Measurements from ENCODE around the gene SPRED2.
"Not testable (repeated sequence)": the region's sequence is repeated elsewhere in the genome, so short reads cannot be mapped to it uniquely, and the experiment has no call there.

Gene SPRED2

DNA sequence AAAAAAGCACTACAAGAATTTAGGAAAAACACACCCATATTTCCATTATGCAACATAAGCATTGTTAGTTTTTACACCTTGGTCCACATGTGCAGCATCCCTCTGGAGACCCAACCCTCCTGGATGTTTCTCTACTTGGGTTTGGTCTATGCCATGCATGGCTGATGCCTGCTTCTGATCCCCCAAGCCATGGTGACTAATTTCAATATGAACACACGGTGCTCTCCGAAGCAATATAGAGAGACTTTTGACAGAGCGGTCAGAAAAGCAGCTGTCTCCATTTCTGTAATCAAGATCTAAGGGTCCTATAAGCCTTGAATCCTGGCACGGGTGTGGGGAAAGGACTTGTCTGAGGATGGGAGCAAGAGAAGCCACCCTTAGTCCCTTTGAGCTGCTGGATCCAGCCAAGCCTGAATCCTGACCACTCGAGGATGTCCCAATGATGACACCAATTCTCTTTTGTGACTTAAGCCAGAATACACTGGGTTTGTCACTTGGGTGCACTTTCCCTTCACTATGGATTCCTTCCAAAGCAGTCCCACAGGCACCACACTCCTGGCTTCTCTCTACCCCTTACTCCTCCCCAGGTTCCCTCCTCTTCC lies 113.2 kb downstream of the SPRED2 start:
- Mint-ChIP-seq H3K4me3 (no peak overlapping the region), H3K27me3 (no peaks in the 10 kb centered on the region), H3K27ac (peak overlapping the region; percentile 41)

DNA sequence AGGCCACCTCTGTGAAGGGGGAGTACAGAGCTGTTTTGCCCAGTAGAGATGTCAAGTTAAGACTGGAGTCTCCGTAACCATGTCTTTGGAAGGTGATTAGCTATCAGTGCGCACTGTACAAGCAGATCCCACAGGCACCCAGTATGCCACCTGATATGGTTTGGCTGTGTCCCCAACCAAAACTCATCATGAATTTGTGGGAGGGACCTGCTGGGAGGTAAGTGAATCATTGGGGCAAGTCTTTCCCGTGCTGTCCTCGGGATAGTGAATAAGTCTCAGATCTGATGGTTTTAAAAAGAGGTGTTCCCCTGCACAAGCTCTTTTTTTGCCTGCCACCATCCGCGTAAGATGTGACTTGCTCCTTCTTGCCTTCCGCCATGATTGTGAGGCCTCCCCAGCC lies 114.6 kb downstream of the SPRED2 start:
- Mint-ChIP-seq H3K4me3 (no peak overlapping the region), H3K9me3 (no peaks in the 10 kb centered on the region), H3K27ac (no peak overlapping the region), H3K4me1 (ENCODE audit: low read depth) (peaks cover 23% of the 10 kb centered on the region), H3K27me3 (no peaks in the 10 kb centered on the region), H3K36me3 (ENCODE audit: low read depth) (peaks cover 20% of the 10 kb centered on the region)

More for the DNA sequence above, 113.2 kb downstream of the SPRED2 start:
- Mint-ChIP-seq H3K36me3 (ENCODE audit: low read depth) (peaks cover 11% of the 10 kb centered on the region), H3K9me3 (no peaks in the 10 kb centered on the region), H3K4me1 (ENCODE audit: low read depth) (peaks cover 23% of the 10 kb centered on the region)

DNA sequence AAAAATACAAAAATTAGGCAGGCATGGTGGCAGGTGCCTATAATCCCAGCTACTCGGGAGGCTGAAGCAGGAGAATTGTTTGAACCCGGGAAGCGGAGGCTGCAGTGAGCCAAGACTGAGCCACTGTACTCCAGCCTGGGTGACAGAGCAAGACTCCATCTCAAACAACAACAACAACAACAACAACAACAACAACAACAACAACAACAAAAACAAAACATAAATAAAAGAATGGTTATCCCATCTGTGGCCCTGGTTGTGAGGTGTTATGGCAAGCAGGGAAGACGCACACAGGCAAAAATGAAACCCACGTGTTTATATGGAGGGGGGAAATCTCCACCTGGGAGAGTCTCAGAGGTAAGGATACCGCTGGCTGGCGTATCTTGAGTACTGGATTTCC lies 115.0 kb downstream of the SPRED2 start:
- not testable (repeated sequence) for H3K27ac Mint-ChIP-seq, H3K9me3 Mint-ChIP-seq, H3K27me3 Mint-ChIP-seq, H3K4me3 Mint-ChIP-seq
- H3K36me3 Mint-ChIP-seq (ENCODE audit: low read depth), result peaks cover 25% of the 10 kb centered on the region
- peaks cover 23% of the 10 kb centered on the region for H3K4me1 Mint-ChIP-seq (ENCODE audit: low read depth)

GRCh38 chr2:65316072-65316471 lies 116.3 kb downstream of the SPRED2 start:
- peaks cover 25% of the 10 kb centered on the region for H3K36me3 Mint-ChIP-seq (ENCODE audit: low read depth)
- no peaks in the 10 kb centered on the region for H3K9me3 Mint-ChIP-seq
- no peak overlapping the region for H3K4me3 Mint-ChIP-seq
- H3K27me3 Mint-ChIP-seq, result no peaks in the 10 kb centered on the region
- peaks cover 23% of the 10 kb centered on the region for H3K4me1 Mint-ChIP-seq (ENCODE audit: low read depth)
- no peak overlapping the region for H3K27ac Mint-ChIP-seq

DNA sequence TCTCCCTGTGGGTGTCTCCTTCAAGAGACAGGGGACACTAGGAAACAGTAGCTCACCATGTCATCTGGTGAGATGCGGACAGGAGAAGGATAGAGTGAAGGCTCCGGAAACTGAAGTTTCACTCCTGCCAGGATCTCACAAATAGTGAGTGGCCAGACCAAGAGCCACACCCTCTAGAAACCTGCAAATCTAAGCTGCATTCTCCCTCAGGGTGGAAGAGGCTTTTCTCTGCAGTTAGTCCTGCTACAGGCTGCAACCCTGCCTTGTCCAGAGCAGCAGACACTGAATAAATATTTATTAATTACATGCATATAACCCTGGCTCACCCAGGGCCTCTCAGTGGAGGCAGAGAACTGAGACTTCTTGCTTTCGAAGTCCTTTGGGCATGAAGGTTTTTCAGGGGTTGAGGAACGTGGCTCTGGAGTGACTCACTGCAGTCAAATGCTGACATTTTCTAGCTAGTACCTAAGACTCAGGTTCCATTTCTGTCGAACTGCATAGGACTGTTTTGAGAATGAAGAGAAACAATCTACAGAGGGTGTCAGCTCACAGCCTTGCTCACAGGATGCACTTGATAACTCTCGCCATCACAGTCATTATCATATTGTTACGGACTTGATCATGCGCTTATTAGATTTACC lies 117.5 kb downstream of the SPRED2 start:
- peaks cover 25% of the 10 kb centered on the region for H3K36me3 Mint-ChIP-seq (ENCODE audit: low read depth)
- H3K4me1 Mint-ChIP-seq (ENCODE audit: low read depth), result peaks cover 12% of the 10 kb centered on the region
- H3K27ac Mint-ChIP-seq, result no peak overlapping the region
- no peaks in the 10 kb centered on the region for H3K27me3 Mint-ChIP-seq
- no peaks in the 10 kb centered on the region for H3K9me3 Mint-ChIP-seq
- no peak overlapping the region for H3K4me3 Mint-ChIP-seq

DNA sequence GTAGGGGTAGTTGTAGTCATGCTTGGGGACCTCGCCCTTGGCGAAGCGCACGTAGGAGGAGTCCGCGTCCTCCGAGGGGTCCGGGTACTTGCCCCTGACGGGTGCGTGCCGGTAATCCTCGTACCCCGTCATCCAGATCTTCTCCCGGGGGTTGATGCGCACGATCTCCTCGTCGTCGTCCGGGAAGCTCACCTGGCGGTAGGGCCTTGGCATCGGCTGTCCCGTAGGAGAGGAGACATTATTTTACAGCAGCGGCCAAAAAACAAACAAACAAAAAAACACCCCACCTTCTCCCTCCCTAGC lies 118.5 kb downstream of the SPRED2 start:
- Mint-ChIP-seq H3K4me1 (ENCODE audit: low read depth) (peaks cover 2% of the 10 kb centered on the region), H3K36me3 (ENCODE audit: low read depth) (peaks cover 25% of the 10 kb centered on the region), H3K9me3 (no peaks in the 10 kb centered on the region), H3K27ac (no peak overlapping the region), H3K27me3 (no peaks in the 10 kb centered on the region), H3K4me3 (no peak overlapping the region)

- H3K27me3 Mint-ChIP-seq, result no peaks in the 10 kb centered on the region
- H3K4me3 Mint-ChIP-seq, result no peak overlapping the region
- H3K9me3 Mint-ChIP-seq, result no peaks in the 10 kb centered on the region
- H3K36me3 Mint-ChIP-seq (ENCODE audit: low read depth), result peaks cover 25% of the 10 kb centered on the region
- no peak overlapping the region for H3K27ac Mint-ChIP-seq
- H3K4me1 Mint-ChIP-seq (ENCODE audit: low read depth), result no peaks in the 10 kb centered on the region
Observed at GRCh38 chr2:65313126-65313953, 119.1 kb downstream of the SPRED2 start.

- H3K4me3 Mint-ChIP-seq, result no peak overlapping the region
- no peaks in the 10 kb centered on the region for H3K4me1 Mint-ChIP-seq (ENCODE audit: low read depth)
- no peak overlapping the region for H3K27ac Mint-ChIP-seq
- peaks cover 2% of the 10 kb centered on the region for H3K27me3 Mint-ChIP-seq
- peaks cover 21% of the 10 kb centered on the region for H3K36me3 Mint-ChIP-seq (ENCODE audit: low read depth)
- no peaks in the 10 kb centered on the region for H3K9me3 Mint-ChIP-seq
Observed at GRCh38 chr2:65311596-65311995, 120.8 kb downstream of the SPRED2 start.

GRCh38 chr2:65311049-65311448 lies 121.3 kb downstream of the SPRED2 start:
- Mint-ChIP-seq H3K4me3 (no peak overlapping the region), H3K4me1 (ENCODE audit: low read depth) (no peaks in the 10 kb centered on the region), H3K9me3 (no peaks in the 10 kb centered on the region), H3K36me3 (ENCODE audit: low read depth) (peaks cover 18% of the 10 kb centered on the region), H3K27me3 (peaks cover 2% of the 10 kb centered on the region), H3K27ac (no peak overlapping the region)

DNA sequence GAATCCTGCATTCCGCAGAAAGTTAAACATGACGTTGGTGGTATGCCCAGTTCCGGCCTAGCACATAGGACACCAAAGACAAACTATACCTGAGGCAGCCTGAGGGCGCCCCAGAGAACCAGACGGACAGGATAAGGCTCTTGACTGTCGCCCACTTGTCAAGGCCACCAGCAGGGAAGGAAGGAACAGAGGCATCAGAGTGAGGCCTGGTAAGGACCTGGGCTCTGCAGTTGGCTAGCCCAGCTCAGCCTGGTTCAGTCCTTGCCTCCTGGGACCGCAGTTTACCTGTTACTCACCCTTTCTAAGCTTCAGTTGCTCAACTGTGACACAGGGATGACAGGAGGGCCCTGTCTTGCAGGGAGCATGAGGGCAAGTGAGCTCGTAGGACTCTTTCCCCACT lies 122.7 kb downstream of the SPRED2 start:
- Mint-ChIP-seq H3K27me3 (peaks cover 2% of the 10 kb centered on the region), H3K9me3 (no peaks in the 10 kb centered on the region), H3K27ac (no peak overlapping the region), H3K4me3 (no peak overlapping the region), H3K4me1 (ENCODE audit: low read depth) (no peaks in the 10 kb centered on the region), H3K36me3 (ENCODE audit: low read depth) (peaks cover 18% of the 10 kb centered on the region)

DNA sequence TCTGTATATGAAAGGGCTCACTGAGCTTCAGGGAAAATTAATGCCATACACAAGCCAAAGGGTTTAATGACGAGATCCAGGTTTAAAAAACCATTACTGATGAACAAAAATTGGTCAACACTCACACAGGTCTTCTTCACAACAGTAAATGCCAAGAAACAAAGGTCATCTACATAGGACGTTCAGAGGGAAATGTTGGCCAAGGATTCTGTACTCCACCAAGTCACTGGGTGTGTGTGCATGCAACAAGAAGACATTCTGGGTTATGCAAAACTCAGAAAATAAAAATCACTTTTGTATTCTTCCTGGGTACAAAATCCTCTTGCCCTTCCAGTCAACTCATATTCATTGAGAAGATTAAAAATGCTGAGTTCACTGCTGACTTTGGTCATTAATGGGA lies 126.5 kb downstream of the SPRED2 start:
- no peak overlapping the region for H3K4me3 Mint-ChIP-seq
- no peaks in the 10 kb centered on the region for H3K9me3 Mint-ChIP-seq
- H3K4me1 Mint-ChIP-seq (ENCODE audit: low read depth), result peaks cover 20% of the 10 kb centered on the region
- no peaks in the 10 kb centered on the region for H3K36me3 Mint-ChIP-seq (ENCODE audit: low read depth)
- H3K27ac Mint-ChIP-seq, result no peak overlapping the region
- H3K27me3 Mint-ChIP-seq, result peaks cover 17% of the 10 kb centered on the region

- H3K27me3 Mint-ChIP-seq, result peaks cover 27% of the 10 kb centered on the region
- no peaks in the 10 kb centered on the region for H3K9me3 Mint-ChIP-seq
- peak overlapping the region; percentile 70 for H3K4me3 Mint-ChIP-seq
- peaks cover 49% of the 10 kb centered on the region for H3K4me1 Mint-ChIP-seq (ENCODE audit: low read depth)
- H3K27ac Mint-ChIP-seq, result peak overlapping the region; percentile 92
- H3K36me3 Mint-ChIP-seq (ENCODE audit: low read depth), result no peaks in the 10 kb centered on the region
Observed at GRCh38 chr2:65300761-65301711, 131.4 kb downstream of the SPRED2 start.

DNA sequence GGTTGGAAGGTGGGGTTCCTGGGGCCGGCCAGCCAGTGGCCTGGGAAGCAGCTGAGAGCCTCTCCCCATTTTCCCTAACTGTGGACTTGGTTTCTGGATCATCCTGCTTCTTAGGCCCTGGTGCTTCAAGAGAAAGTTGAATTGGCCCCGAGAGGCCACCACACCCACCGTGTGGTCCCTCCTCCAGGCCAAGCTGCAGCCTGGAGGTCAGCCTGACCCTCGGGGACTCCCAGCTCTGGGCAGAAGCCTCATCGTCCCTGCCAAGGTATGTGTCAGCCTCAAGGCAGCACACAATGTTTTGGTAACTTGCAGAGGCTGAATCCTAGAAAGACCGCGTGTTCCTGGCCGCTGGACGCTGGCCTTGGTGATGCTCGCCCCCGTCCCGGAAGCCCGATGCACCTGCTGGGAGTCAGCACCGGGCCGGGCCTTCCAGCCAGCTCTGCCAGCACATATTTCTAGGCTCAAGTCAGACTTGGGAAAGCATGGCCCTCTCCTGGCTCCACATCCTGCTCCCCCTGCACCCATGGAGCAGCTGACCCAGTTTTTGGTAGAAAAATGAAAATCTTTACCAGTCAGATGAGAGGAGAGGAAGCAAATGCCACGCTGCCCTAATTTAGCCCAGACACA lies 132.2 kb downstream of the SPRED2 start:
- Mint-ChIP-seq H3K4me3 (peak overlapping the region; percentile 70), H3K4me1 (ENCODE audit: low read depth) (peaks cover 49% of the 10 kb centered on the region), H3K27ac (peak overlapping the region; percentile 92), H3K9me3 (no peaks in the 10 kb centered on the region), H3K27me3 (peaks cover 28% of the 10 kb centered on the region), H3K36me3 (ENCODE audit: low read depth) (no peaks in the 10 kb centered on the region)

DNA sequence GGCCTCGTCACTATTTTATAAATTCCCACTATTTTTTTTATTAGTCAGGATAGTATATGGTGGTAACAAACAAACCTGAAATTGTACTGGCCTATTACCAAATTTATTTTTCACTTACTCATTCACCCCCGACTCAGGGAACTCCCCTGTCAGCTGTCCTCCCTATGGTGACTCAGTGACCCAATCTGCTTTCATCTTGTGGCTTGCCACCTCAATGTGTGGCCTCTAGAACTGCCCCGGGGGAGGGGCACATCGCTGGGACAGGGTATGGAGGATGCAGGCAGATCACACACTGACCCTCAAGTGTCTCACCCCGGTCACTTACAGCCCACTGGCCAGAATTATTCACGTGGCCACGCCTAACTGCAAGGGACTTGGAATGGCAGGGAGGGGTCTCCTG lies 133.2 kb downstream of the SPRED2 start:
- peak overlapping the region; percentile 20 for H3K4me3 Mint-ChIP-seq
- peaks cover 37% of the 10 kb centered on the region for H3K27me3 Mint-ChIP-seq
- peak overlapping the region; percentile 36 for H3K27ac Mint-ChIP-seq
- H3K36me3 Mint-ChIP-seq (ENCODE audit: low read depth), result no peaks in the 10 kb centered on the region
- H3K4me1 Mint-ChIP-seq (ENCODE audit: low read depth), result peaks cover 49% of the 10 kb centered on the region
- H3K9me3 Mint-ChIP-seq, result no peaks in the 10 kb centered on the region

Data from stimulated activated naive CD8-positive, alpha-beta T cell treated with anti-CD3 and anti-CD28 coated beads, Interleukin-15, Interleukin-2, amounts not matched to agents 100 ng/mL and 50 ng/mL, for 24 hours (primary cell).